Central memory CD4-positive, alpha-beta T cell (primary cell): ENCODE measurements around the gene ADAT1.
"Not testable (repeated sequence)": the region's sequence is repeated elsewhere in the genome, so short reads cannot be mapped to it uniquely, and the experiment has no call there.

Experiments
- DNase-seq: peaks from one replicate; pipeline ENCODE4 v3.0.0; 2022

ADAT1 gene

GRCh38 chr16:75620326-75621169 is 2.5 kb downstream of the ADAT1 start:
- DNase-seq, result peak; percentile 65

- DNase-seq, result no peak
Measured at GRCh38 chr16:75618780-75619179, 4.3 kb downstream of the ADAT1 start.

- no peak for DNase-seq
Measured at GRCh38 chr16:75617121-75617520, 6.0 kb downstream of the ADAT1 start.

GRCh38 chr16:75616521-75617010 is 6.5 kb downstream of the ADAT1 start:
- DNase-seq, result peak; percentile 22

GRCh38 chr16:75615619-75616018 is 7.5 kb downstream of the ADAT1 start:
- DNase-seq, result no peak

- no peak for DNase-seq
Measured at GRCh38 chr16:75614066-75614897, 8.8 kb downstream of the ADAT1 start.

GRCh38 chr16:75606507-75606906 is 16.6 kb downstream of the ADAT1 start:
- DNase-seq, result no peak

- no peak for DNase-seq
Measured at GRCh38 chr16:75603241-75603640, 19.8 kb downstream of the ADAT1 start.

- DNase-seq, result no peak
Measured at GRCh38 chr16:75599452-75600277, 23.4 kb downstream of the ADAT1 start.

GRCh38 chr16:75593825-75594820 is 29.0 kb downstream of the ADAT1 start:
- DNase-seq, result no peak

- no peak for DNase-seq
Measured at GRCh38 chr16:75593308-75593707, 29.8 kb downstream of the ADAT1 start.

- DNase-seq, result not testable (repeated sequence)
Measured at GRCh38 chr16:75591927-75592326, 31.2 kb downstream of the ADAT1 start.

GRCh38 chr16:75590920-75591843 is 31.9 kb downstream of the ADAT1 start:
- no peak for DNase-seq

GRCh38 chr16:75589306-75589705 is 33.8 kb downstream of the ADAT1 start:
- no peak for DNase-seq

- DNase-seq, result no peak
Measured at GRCh38 chr16:75588716-75589115, 34.4 kb downstream of the ADAT1 start.

GRCh38 chr16:75584108-75584507 is 39.0 kb downstream of the ADAT1 start:
- no peak for DNase-seq

GRCh38 chr16:75579281-75579834 is 43.7 kb downstream of the ADAT1 start:
- no peak for DNase-seq

GRCh38 chr16:75578725-75579124 is 44.4 kb downstream of the ADAT1 start:
- no peak for DNase-seq

GRCh38 chr16:75578212-75578611 is 44.9 kb downstream of the ADAT1 start:
- no peak for DNase-seq

- no peak for DNase-seq
Measured at GRCh38 chr16:75576384-75576811, 46.7 kb downstream of the ADAT1 start.
